GM23338 (cell line): ENCODE results near the gene PLCG2. TPM values are rescaled to one million over a fixed set of nuclear protein-coding genes. Genes with fewer than 3 reads are reported as not detected.

Experiments used
- ATAC-seq: fragments of 200-7000 bp; cut with Tn5 transposase; 3 replicates; pipeline ENCODE4 v1.9.1; 2020
- DNase-seq: peaks from one replicate; pipeline ENCODE4 v3.0.0-alpha.2; 2015; ENCODE audit warnings: low spot score
- H2AFZ ChIP-seq: fragments of 200-600 bp; sonication (generic); 2 replicates; pipeline ENCODE4 v1.8.0; 2016; ENCODE audit warnings: antibody characterized with exemption, mild to moderate bottlenecking, moderate library complexity
- H3F3A ChIP-seq: fragments of 200-600 bp; sonication (generic); replicated peaks from 2 replicates; pipeline ENCODE4 v1.8.0; 2017; ENCODE audit warnings: antibody characterized with exemption, mixed run types, low read depth
- H3K27ac ChIP-seq: fragments of 200-600 bp; sonication (generic); 2 replicates; pipeline ENCODE4 v1.6.1; 2016; ENCODE audit warnings: low read depth
- H3K27me3 ChIP-seq: fragments of 200-600 bp; sonication (generic); 2 replicates; pipeline ENCODE4 v1.8.0; 2016; ENCODE audit warnings: mild to moderate bottlenecking, mixed run types, moderate library complexity; ENCODE audit not compliant: insufficient read depth
- H3K36me3 ChIP-seq: fragments of 200-600 bp; sonication (generic); 2 replicates; pipeline ENCODE4 v1.8.0; 2016; ENCODE audit warnings: mild to moderate bottlenecking; ENCODE audit not compliant: insufficient read depth
- H3K4me1 ChIP-seq: fragments of 200-600 bp; sonication (generic); 2 replicates; pipeline ENCODE4 v1.8.0; 2016; ENCODE audit warnings: mild to moderate bottlenecking, moderate library complexity; ENCODE audit not compliant: insufficient read depth
- H3K4me2 ChIP-seq: fragments of 200-600 bp; sonication (generic); 2 replicates; pipeline ENCODE4 v1.7.1; 2017; ENCODE audit warnings: mixed run types
- H3K4me3 ChIP-seq: fragments of 200-600 bp; sonication (generic); 2 replicates; pipeline ENCODE4 v1.6.1; 2016; ENCODE audit warnings: mixed run types
- H3K79me2 ChIP-seq: fragments of 200-600 bp; sonication (generic); replicated peaks from 2 replicates; pipeline ENCODE4 v1.8.0; 2017; ENCODE audit warnings: mild to moderate bottlenecking; ENCODE audit not compliant: insufficient read depth
- H3K9me2 ChIP-seq: fragments of 200-600 bp; sonication (generic); 2 replicates; pipeline ENCODE4 v1.8.0; 2017; ENCODE audit not compliant: insufficient read depth
- H4K20me1 ChIP-seq: fragments of 200-600 bp; sonication (generic); replicated peaks from 2 replicates; pipeline ENCODE4 v1.8.0; 2017; ENCODE audit warnings: mild to moderate bottlenecking; ENCODE audit not compliant: insufficient read depth
- H3K27ac Mint-ChIP-seq: 2 replicates; pipeline ENCODE4 v1.8.0; 2020; ENCODE audit warnings: inconsistent platforms, mild to moderate bottlenecking, moderate library complexity, mixed read lengths
- H3K27me3 Mint-ChIP-seq: 3 replicates; pipeline ENCODE4 v1.8.0; 2022; ENCODE audit warnings: low read depth, mild to moderate bottlenecking, moderate library complexity, mixed read lengths, inconsistent platforms; ENCODE audit not compliant: insufficient read depth, poor library complexity
- H3K36me3 Mint-ChIP-seq: 3 replicates; pipeline ENCODE4 v1.8.0; 2021; ENCODE audit warnings: low read depth, mild to moderate bottlenecking, inconsistent platforms, moderate library complexity, mixed read lengths
- H3K4me1 Mint-ChIP-seq: 3 replicates; pipeline ENCODE4 v1.8.0; 2020; ENCODE audit warnings: mild to moderate bottlenecking, inconsistent platforms, mixed read lengths
- H3K4me3 Mint-ChIP-seq: 3 replicates; pipeline ENCODE4 v1.8.0; 2021; ENCODE audit warnings: moderate library complexity, mild to moderate bottlenecking, inconsistent platforms, mixed read lengths
- H3K9me3 Mint-ChIP-seq: 3 replicates; pipeline ENCODE4 v1.8.0; 2020; ENCODE audit warnings: moderate library complexity, mild to moderate bottlenecking, inconsistent platforms, mixed read lengths
- CREB1 ChIP-seq: fragments of 250-450 bp; sonication (Bioruptor Pico); IDR thresholded peaks from 2 replicates; pipeline ENCODE4 v1.5.0; 2020; ENCODE audit warnings: low read depth, mild to moderate bottlenecking, moderate library complexity
- CTCF ChIP-seq, 2 experiments: fragments of 200-600 bp in 1 of 2; sonication (generic) in 1 of 2; conservative IDR thresholded peaks; 2 replicates each; pipeline versions ENCODE4 v1.5.1 to v1.6.1; 2016 to 2017; ENCODE audit warnings: antibody characterized with exemption in 2 of 2, low read depth in 2 of 2, mild to moderate bottlenecking in 2 of 2, moderate library complexity in 1 of 2
- ETS1 ChIP-seq: IDR thresholded peaks from 2 replicates; pipeline ENCODE4 v1.6.1; 2016; ENCODE audit warnings: antibody characterized with exemption
- EZH2phosphoT487 ChIP-seq: fragments of 200-600 bp; sonication (generic); IDR thresholded peaks from one replicate; pipeline ENCODE4 v1.8.1; 2018; ENCODE audit warnings: antibody characterized with exemption; ENCODE audit not compliant: unreplicated experiment
- NANOG ChIP-seq: IDR thresholded peaks from 2 replicates; pipeline ENCODE4 v1.6.1; 2016; ENCODE audit warnings: antibody characterized with exemption, borderline replicate concordance
- POLR2AphosphoS5 ChIP-seq: IDR thresholded peaks from 2 replicates; pipeline ENCODE4 v1.6.1; 2016; ENCODE audit warnings: antibody characterized with exemption, low read depth
- REST ChIP-seq: IDR thresholded peaks from one replicate; pipeline ENCODE4 v1.6.1; 2018; ENCODE audit warnings: antibody characterized with exemption; ENCODE audit not compliant: unreplicated experiment
- STAT1 ChIP-seq: IDR thresholded peaks from one replicate; pipeline ENCODE4 v1.6.1; 2016; ENCODE audit warnings: antibody characterized with exemption; ENCODE audit not compliant: unreplicated experiment
- ZNF114 ChIP-seq: fragments of 250-450 bp; sonication (Bioruptor Pico); IDR thresholded peaks from 2 replicates; pipeline ENCODE4 v1.5.0; 2020; ENCODE audit warnings: mild to moderate bottlenecking, moderate library complexity
- ZNF331 ChIP-seq: fragments of 250-450 bp; sonication (Bioruptor Pico); IDR thresholded peaks from 2 replicates; pipeline ENCODE4 v1.5.0; 2020; ENCODE audit warnings: low read depth, mild to moderate bottlenecking, moderate library complexity
- polyA plus RNA-seq: library from polyadenylated mRNA; unstranded; fragments of >200 nt; fragmentation: Nextera tagmentation; extraction: Ambion mirVana; gene quantifications from 2 replicates; pipeline ENCODE4 v1.2.1, GENCODE V29; 2016
- total RNA-seq: library from RNA; depleted of rRNA; stranded (reverse); fragments of >200 nt; shearing (Covaris generic); gene quantifications from 2 replicates; pipeline ENCODE4 v1.2.3, GENCODE V29; 2014
- TF ChIP-seq, protein P1 (sequence below): fragments of 250-450 bp; sonication (Bioruptor Pico); IDR thresholded peaks from 2 replicates; pipeline ENCODE4 v1.5.0; 2020; ENCODE audit warnings: mild to moderate bottlenecking, moderate library complexity

Gene PLCG2
- total and polyA plus RNA-seq, 2 experiments from 2014 or later = 2.4 to 5.9 TPM

GRCh38 chr16:81876273-81876900, 97.3 kb downstream of the PLCG2 start:
- Mint-ChIP-seq H3K36me3 (no peaks in the 10 kb centered on the region), H3K27ac (no peak overlapping the region; the same call in 1 of the 2 replicates), H3K9me3 (no peaks in the 10 kb centered on the region), H3K4me1 (peaks cover 40% of the 10 kb centered on the region), H3K27me3 (peaks cover 12% of the 10 kb centered on the region), H3K4me3 (no peak overlapping the region)
- TF ChIP-seq POLR2AphosphoS5 (no peak), ZNF114 (no peak), EZH2phosphoT487 (no peak), REST (no peak), ETS1 (no peak), CTCF (conservative IDR thresholded peaks at IDR 0.05; ENCODE audit: low read depth in 2 of 2) (no peak), ZNF331 (CRISPR knock-in tag) (no peak), NANOG (no peak), CREB1 (CRISPR knock-in tag) (no peak), STAT1 (no peak)
- TF ChIP-seq, protein P1, sequence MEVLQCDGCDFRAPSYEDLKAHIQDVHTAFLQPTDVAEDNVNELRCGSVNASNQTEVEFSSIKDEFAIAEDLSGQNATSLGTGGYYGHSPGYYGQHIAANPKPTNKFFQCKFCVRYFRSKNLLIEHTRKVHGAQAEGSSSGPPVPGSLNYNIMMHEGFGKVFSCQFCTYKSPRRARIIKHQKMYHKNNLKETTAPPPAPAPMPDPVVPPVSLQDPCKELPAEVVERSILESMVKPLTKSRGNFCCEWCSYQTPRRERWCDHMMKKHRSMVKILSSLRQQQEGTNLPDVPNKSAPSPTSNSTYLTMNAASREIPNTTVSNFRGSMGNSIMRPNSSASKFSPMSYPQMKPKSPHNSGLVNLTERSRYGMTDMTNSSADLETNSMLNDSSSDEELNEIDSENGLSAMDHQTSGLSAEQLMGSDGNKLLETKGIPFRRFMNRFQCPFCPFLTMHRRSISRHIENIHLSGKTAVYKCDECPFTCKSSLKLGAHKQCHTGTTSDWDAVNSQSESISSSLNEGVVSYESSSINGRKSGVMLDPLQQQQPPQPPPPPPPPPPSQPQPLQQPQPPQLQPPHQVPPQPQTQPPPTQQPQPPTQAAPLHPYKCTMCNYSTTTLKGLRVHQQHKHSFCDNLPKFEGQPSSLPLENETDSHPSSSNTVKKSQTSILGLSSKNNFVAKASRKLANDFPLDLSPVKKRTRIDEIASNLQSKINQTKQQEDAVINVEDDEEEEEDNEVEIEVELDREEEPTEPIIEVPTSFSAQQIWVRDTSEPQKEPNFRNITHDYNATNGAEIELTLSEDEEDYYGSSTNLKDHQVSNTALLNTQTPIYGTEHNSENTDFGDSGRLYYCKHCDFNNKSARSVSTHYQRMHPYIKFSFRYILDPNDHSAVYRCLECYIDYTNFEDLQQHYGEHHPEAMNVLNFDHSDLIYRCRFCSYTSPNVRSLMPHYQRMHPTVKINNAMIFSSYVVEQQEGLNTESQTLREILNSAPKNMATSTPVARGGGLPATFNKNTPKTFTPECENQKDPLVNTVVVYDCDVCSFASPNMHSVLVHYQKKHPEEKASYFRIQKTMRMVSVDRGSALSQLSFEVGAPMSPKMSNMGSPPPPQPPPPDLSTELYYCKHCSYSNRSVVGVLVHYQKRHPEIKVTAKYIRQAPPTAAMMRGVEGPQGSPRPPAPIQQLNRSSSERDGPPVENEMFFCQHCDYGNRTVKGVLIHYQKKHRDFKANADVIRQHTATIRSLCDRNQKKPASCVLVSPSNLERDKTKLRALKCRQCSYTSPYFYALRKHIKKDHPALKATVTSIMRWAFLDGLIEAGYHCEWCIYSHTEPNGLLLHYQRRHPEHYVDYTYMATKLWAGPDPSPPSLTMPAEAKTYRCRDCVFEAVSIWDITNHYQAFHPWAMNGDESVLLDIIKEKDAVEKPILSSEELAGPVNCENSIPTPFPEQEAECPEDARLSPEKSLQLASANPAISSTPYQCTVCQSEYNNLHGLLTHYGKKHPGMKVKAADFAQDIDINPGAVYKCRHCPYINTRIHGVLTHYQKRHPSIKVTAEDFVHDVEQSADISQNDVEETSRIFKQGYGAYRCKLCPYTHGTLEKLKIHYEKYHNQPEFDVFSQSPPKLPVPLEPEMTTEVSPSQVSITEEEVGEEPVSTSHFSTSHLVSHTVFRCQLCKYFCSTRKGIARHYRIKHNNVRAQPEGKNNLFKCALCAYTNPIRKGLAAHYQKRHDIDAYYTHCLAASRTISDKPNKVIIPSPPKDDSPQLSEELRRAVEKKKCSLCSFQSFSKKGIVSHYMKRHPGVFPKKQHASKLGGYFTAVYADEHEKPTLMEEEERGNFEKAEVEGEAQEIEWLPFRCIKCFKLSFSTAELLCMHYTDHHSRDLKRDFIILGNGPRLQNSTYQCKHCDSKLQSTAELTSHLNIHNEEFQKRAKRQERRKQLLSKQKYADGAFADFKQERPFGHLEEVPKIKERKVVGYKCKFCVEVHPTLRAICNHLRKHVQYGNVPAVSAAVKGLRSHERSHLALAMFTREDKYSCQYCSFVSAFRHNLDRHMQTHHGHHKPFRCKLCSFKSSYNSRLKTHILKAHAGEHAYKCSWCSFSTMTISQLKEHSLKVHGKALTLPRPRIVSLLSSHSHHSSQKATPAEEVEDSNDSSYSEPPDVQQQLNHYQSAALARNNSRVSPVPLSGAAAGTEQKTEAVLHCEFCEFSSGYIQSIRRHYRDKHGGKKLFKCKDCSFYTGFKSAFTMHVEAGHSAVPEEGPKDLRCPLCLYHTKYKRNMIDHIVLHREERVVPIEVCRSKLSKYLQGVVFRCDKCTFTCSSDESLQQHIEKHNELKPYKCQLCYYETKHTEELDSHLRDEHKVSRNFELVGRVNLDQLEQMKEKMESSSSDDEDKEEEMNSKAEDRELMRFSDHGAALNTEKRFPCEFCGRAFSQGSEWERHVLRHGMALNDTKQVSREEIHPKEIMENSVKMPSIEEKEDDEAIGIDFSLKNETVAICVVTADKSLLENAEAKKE (CRISPR knock-in tag) = no peak
- no peak overlapping the region for H3K4me3 ChIP-seq
- H2AFZ ChIP-seq = no peak overlapping the region; the same call in 1 of the 2 replicates
- H3K9me2 ChIP-seq = no peaks in the 10 kb centered on the region
- no peaks in the 10 kb centered on the region; the same call in 1 of the 2 replicates for H4K20me1 ChIP-seq
- H3K4me2 ChIP-seq = no peak overlapping the region
- no peaks in the 10 kb centered on the region for H3K36me3 ChIP-seq
- H3F3A ChIP-seq = no peaks in the 10 kb centered on the region
- 0 out of 2 replicates have a peak overlapping the region, but pooled peaks have one; percentile 32 for H3K27ac ChIP-seq
- H3K4me1 ChIP-seq = peaks cover 33% of the 10 kb centered on the region
- no peaks in the 10 kb centered on the region for H3K79me2 ChIP-seq
- DNase-seq (no peak), ATAC-seq (no peak)
- no peaks in the 10 kb centered on the region for H3K27me3 ChIP-seq
